C4-2B (cell line): Measurements from ENCODE around the gene RPS24.

Source experiments
- CTCF ChIP-seq: fragments of 450-650 bp; conservative IDR thresholded peaks from 2 replicates; pipeline ENCODE4 v1.5.1; 2017; ENCODE audit warnings: mild to moderate bottlenecking
- ZFX ChIP-seq: fragments of 450-650 bp; IDR thresholded peaks from 2 replicates; pipeline ENCODE4 v1.6.1; 2017

- TF ChIP-seq CTCF (no peak), ZFX (no peak)
These were observed 13.1 kb downstream of the RPS24 start for GRCh38 chr10:78046711-78047269.
